HUES6 (cell line): Measurements from ENCODE around the gene DTX1.

Experiments
- H3K27ac ChIP-seq: 2 replicates; pipeline ENCODE4 v1.7.0; 2013; ENCODE audit warnings: low read depth, mild to moderate bottlenecking, low read length, inconsistent platforms
- H3K27me3 ChIP-seq: 2 replicates; pipeline ENCODE4 v1.6.1; 2013; ENCODE audit warnings: low read length; ENCODE audit not compliant: control insufficient read depth, insufficient read depth
- H3K36me3 ChIP-seq: 2 replicates; pipeline ENCODE4 v1.6.1; 2013; ENCODE audit warnings: low read length; ENCODE audit not compliant: control insufficient read depth, insufficient read depth
- H3K4me1 ChIP-seq: 2 replicates; pipeline ENCODE4 v1.6.1; 2013; ENCODE audit warnings: low read length; ENCODE audit not compliant: control insufficient read depth, insufficient read depth
- H3K4me3 ChIP-seq: 2 replicates; pipeline ENCODE4 v1.5.1; 2013; ENCODE audit warnings: low read depth, low read length
- H3K9ac ChIP-seq: one replicate; pipeline ENCODE4 v1.6.1; 2013; ENCODE audit warnings: mild to moderate bottlenecking, low read length
- H3K9me3 ChIP-seq: 2 replicates; pipeline ENCODE4 v1.6.1; 2013; ENCODE audit warnings: low read depth, low read length; ENCODE audit not compliant: control insufficient read depth, insufficient read depth

DTX1 gene

DNA sequence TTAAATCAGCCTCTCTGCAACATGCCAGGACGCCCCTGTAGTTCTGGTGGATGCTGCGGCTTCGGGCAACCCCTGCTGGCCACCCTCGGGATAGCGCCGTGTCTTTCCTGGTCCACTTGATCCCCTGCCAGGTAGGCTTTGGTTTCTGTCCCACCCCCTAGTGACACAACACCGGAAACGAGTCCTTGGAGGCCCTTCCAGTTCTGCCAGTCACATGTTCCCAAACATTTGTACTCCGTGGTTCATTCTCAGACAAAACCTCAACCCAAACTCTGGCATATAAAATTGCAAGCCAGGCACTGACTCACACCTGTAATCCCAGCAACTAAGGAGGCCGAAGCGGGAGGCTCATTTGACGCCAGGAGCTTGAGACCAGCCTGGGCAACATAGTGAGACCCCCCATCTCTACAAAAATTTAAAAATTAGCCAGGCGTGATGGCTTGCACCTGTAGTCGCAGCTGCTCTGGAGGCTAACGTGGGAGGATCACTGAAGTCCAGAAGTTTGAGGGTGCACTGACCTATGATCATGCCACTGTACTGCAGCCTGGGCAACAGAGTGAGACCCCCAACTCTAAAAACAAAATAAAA, 42.0 kb downstream of the DTX1 start:
- H3K27ac ChIP-seq: no peak overlapping the region
- no peak overlapping the region for H3K4me3 ChIP-seq
- no peaks in the 10 kb centered on the region for H3K36me3 ChIP-seq
- peaks cover 1% of the 10 kb centered on the region; the same call in 1 of the 2 replicates for H3K27me3 ChIP-seq
- H3K9ac ChIP-seq: no peak overlapping the region
- H3K9me3 ChIP-seq: no peaks in the 10 kb centered on the region
- peaks cover 7% of the 10 kb centered on the region; the same call in 1 of the 2 replicates for H3K4me1 ChIP-seq

DNA sequence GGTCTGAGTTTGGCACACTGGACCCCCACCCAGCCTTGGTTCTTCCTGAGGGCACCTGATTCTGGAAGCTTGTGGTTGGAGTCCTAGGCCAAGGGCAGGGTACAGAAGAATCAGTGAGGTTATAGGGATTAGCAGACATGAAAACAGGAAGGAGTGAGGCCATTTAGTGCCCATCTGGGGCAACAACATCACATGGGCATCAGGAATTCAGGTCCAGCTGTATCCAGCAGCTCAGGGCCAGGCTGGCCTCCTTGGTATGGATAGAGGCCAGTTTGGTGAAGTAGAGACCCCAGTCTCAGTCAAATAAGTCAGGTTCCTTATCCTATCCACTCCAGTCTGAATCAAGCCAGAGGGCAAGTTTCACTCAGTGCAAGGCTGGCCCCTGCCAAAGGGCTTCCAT, 42.8 kb downstream of the DTX1 start:
- no peak overlapping the region for H3K9ac ChIP-seq
- H3K4me3 ChIP-seq: no peak overlapping the region
- no peak overlapping the region for H3K27ac ChIP-seq
- no peaks in the 10 kb centered on the region for H3K36me3 ChIP-seq
- no peaks in the 10 kb centered on the region for H3K9me3 ChIP-seq
- peaks cover 4% of the 10 kb centered on the region; the same call in 1 of the 2 replicates for H3K27me3 ChIP-seq
- peaks cover 5% of the 10 kb centered on the region; the same call in 1 of the 2 replicates for H3K4me1 ChIP-seq

DNA sequence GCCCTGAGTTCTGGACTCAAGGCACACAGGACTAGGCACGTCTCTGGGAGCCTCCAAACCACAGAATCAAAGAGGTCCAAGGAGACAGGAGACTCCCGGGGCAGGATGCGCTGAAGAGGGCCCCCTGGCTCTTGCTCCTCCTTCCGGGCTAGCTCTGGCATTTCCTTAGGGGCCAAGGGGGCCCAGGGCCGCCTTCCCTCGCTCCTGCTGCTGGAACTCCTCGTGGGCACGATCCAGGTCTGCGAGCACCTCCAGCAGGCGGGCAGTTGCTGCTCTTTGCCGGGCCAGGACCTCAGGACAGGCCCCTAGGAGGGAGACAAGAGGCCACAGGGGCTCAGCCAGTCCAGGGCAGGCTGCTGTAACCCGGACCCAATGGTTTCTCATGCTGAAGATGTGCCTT, 43.2 kb downstream of the DTX1 start:
- H3K36me3 ChIP-seq: no peaks in the 10 kb centered on the region
- H3K27ac ChIP-seq: no peak overlapping the region
- H3K4me3 ChIP-seq: no peak overlapping the region
- H3K4me1 ChIP-seq: peaks cover 5% of the 10 kb centered on the region; the same call in 1 of the 2 replicates
- H3K9me3 ChIP-seq: no peaks in the 10 kb centered on the region
- peaks cover 4% of the 10 kb centered on the region; the same call in 1 of the 2 replicates for H3K27me3 ChIP-seq
- no peak overlapping the region for H3K9ac ChIP-seq

DNA sequence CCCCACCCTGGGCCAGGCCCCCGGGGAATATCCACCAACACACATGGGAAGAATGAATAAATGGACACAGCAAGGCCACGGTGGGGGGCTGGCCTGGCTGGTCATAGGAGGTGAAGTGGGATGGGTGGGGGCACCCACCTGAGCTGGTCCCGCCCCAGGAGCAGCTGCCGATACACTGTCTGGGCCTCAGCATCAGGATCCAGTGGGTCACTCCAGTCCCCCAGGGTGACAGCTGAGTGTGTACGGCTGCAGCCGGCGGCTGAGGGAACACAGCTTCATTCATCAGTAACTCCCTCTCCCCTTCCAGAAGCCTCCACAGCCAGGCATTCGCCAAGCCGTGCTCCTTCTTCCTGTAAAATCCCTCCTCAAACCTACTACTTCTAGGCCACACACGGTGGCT, 45.2 kb downstream of the DTX1 start:
- Histone ChIP-seq H3K4me1 (peaks cover 5% of the 10 kb centered on the region; the same call in 1 of the 2 replicates), H3K27me3 (peaks cover 8% of the 10 kb centered on the region; the same call in 1 of the 2 replicates), H3K27ac (no peak overlapping the region), H3K9me3 (no peaks in the 10 kb centered on the region), H3K9ac (no peak overlapping the region), H3K36me3 (no peaks in the 10 kb centered on the region), H3K4me3 (no peak overlapping the region)

DNA sequence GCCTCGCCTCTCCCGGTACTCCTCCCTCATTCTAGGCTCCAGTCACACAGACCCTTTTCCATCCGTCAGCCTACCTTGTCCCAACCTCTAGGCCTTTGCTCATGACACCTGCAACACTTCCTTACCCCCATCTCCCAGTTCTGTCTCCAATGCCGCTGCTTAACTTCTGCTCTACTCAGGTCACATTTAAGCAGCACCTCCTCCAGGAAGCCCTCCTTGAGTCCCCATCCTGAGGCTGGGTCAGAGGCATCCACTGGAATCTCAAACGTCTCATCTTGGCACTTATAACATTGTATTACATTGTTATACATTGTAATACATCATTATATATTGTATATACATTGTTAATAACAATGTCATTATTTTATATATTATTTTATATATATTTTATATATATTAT, 46.3 kb downstream of the DTX1 start:
- H3K27ac ChIP-seq: no peak overlapping the region
- H3K9ac ChIP-seq: no peak overlapping the region

DNA sequence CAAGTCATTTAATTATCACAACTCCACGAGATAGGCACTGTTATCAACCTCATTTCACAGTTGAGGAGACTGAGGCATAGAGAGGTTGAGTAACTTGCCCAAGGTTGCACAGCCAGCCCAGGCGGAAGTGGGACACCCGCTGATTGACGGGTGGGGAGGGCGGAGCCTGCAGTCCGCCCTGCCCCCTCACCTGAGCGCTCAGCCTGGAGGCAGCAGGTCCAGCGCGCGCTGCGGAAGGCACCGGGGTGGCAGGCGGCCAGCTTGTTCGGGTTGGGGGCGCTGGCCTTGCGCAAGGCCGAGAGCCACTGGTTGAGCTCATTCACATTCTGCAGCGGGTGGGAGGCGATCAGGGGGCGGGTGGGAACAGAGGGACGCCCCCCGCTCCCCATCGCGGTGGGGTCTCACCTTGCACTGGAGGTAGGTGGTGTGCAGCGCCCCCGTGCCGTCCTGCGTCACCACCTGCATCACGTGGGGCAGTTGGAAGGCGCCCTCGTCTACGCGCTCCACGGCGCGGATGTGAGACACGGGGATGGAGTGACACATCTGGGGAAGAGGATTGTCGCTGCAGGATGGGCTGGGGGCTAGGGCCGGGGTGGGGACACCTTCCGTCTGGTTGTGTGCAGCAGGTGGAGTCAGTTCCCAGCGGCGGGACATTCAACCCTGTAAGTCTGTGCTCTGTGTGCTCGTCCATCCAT, 47.4 kb downstream of the DTX1 start:
- H3K4me1 ChIP-seq: no peaks in the 10 kb centered on the region
- peaks cover 8% of the 10 kb centered on the region; the same call in 1 of the 2 replicates for H3K27me3 ChIP-seq
- no peak overlapping the region for H3K9ac ChIP-seq
- no peaks in the 10 kb centered on the region for H3K9me3 ChIP-seq
- H3K36me3 ChIP-seq: no peaks in the 10 kb centered on the region
- peak overlapping the region; percentile 61 for H3K4me3 ChIP-seq
- H3K27ac ChIP-seq: no peak overlapping the region

More for the DNA sequence above, 46.3 kb downstream of the DTX1 start:
- Histone ChIP-seq H3K4me3 (no peak overlapping the region), H3K9me3 (no peaks in the 10 kb centered on the region), H3K4me1 (peaks cover 5% of the 10 kb centered on the region; the same call in 1 of the 2 replicates), H3K27me3 (peaks cover 8% of the 10 kb centered on the region; the same call in 1 of the 2 replicates), H3K36me3 (no peaks in the 10 kb centered on the region)

DNA sequence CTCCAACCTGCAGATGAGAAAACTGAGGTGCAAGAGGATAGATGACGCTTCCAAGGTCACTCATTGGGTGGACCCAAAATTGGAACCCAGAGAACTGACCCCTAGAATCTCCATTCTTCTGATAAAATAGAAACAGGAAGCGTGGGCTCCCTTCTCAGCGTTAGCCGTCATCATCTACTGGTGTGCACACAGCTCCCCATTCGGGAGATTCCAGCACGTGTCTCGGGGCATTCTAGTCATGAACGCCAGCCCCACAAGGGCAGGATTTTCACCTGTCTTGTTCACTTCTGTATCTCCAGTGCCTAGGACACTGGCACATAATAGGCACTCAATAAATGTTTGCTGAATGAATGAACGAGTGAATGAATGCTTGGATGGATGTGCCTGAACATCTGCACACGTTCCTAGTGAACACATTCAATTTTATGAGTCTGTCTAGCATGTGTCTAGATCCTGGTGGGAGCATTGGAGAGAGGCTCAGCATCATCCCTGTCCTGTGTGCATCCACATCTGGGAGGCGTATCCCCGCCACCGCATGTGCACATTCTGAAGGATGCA, 48.5 kb downstream of the DTX1 start:
- H3K9ac ChIP-seq: no peak overlapping the region
- peaks cover 8% of the 10 kb centered on the region; the same call in 1 of the 2 replicates for H3K27me3 ChIP-seq
- H3K4me1 ChIP-seq: no peaks in the 10 kb centered on the region
- H3K4me3 ChIP-seq: no peak overlapping the region
- no peaks in the 10 kb centered on the region for H3K9me3 ChIP-seq
- no peaks in the 10 kb centered on the region for H3K36me3 ChIP-seq
- no peak overlapping the region for H3K27ac ChIP-seq

DNA sequence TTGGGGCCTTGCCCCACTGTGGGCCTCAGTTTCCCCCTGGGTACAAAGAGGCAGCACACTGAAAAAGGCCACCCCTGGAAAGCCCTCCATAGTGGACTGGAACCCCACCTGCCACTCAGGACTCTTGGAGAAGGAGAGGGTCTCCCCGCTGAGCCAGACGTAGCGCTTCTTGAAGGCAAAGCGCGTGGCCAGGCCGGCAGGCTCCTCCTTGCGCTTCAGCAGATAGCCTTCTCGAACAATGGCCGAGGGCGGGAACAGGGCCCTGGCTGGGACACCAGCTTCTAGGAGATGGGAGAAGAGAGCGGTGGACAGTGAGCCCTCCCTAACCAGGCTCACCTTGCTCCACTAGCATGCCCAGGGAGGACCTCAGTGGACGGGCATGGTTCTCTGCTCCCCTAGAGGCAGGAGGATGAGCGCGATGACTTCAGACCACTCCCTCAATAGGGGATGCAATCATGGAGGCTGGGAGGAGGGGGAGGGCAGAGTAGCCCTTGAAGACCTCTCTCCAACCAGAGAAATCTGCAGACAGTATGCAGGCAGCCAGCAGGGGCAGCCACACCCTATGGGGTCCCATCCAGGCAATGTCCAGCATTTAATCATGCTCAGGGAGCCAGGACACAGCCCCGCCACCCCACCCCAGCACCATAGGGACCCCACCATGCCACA, 49.2 kb downstream of the DTX1 start:
- no peaks in the 10 kb centered on the region for H3K36me3 ChIP-seq

DNA sequence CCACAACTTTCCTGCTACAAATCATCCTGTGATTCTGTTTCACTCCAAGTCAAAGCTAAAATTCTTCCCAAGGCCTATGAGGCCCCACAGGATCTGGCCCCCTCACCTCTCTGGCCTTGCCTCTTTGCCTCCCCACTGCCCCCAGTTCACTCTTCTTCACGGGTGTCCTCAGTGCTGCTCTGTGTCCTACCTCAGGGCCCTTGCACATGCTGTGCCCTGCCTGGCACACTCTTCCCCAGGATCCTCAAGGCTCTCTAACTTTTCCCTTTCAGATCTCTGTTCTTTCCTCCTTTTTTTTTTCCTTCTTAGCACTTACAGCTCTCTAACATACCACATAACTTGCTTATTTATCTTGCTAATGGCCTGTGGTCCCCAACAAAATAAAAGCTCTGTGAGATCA, 49.8 kb downstream of the DTX1 start:
- H3K27ac ChIP-seq: no peak overlapping the region
- peaks cover 8% of the 10 kb centered on the region; the same call in 1 of the 2 replicates for H3K27me3 ChIP-seq

More for the DNA sequence above, 49.2 kb downstream of the DTX1 start:
- no peaks in the 10 kb centered on the region for H3K4me1 ChIP-seq
- no peak overlapping the region for H3K9ac ChIP-seq
- no peaks in the 10 kb centered on the region for H3K9me3 ChIP-seq
- H3K27ac ChIP-seq: no peak overlapping the region
- H3K27me3 ChIP-seq: peaks cover 8% of the 10 kb centered on the region; the same call in 1 of the 2 replicates
- H3K4me3 ChIP-seq: no peak overlapping the region

DNA sequence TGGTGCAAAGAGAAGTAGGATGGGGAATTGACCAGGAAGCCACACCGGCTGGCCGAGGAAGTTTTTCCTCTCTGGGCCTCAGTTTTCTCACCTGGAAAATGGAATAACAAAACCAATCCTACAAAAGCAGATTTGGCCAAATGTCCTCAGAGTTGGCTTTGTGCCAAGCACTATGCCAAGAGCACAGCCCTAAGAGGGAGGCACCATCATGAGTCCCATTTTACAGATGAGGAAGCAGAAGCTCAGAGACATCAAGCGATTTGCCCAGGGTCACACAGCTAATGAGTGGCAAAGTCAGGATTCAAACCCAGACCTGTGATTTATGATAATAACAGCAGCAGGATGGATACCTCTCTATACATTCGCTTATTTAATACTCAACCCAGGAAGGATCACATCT, 51.8 kb downstream of the DTX1 start:
- Histone ChIP-seq H3K27me3 (peaks cover 8% of the 10 kb centered on the region; the same call in 1 of the 2 replicates), H3K9me3 (no peaks in the 10 kb centered on the region), H3K27ac (no peak overlapping the region), H3K36me3 (no peaks in the 10 kb centered on the region), H3K9ac (no peak overlapping the region), H3K4me3 (no peak overlapping the region), H3K4me1 (no peaks in the 10 kb centered on the region)

More for the DNA sequence above, 49.8 kb downstream of the DTX1 start:
- no peaks in the 10 kb centered on the region for H3K4me1 ChIP-seq
- H3K9ac ChIP-seq: no peak overlapping the region
- no peaks in the 10 kb centered on the region for H3K36me3 ChIP-seq
- no peak overlapping the region for H3K4me3 ChIP-seq
- no peaks in the 10 kb centered on the region for H3K9me3 ChIP-seq
